SK-N-MC (cell line): ENCODE results near the gene EXOC3L2.

Experiments
- EZH2 ChIP-seq: fragments of 200-600 bp; sonication (generic); IDR thresholded peaks from one replicate; pipeline ENCODE4 v1.6.1; 2017; ENCODE audit warnings: antibody characterized with exemption
- POLR2AphosphoS5 ChIP-seq: IDR thresholded peaks from 2 replicates; pipeline ENCODE4 v1.6.1; 2012; ENCODE audit warnings: mild to moderate bottlenecking, low read depth, low read length, borderline replicate concordance

- TF ChIP-seq EZH2 (no peak), POLR2AphosphoS5 (no peak)
Measured at GRCh38 chr19:45218426-45218825, 26.8 kb downstream of the EXOC3L2 start.
